GOT3 (cell line): ENCODE measurements around the gene LRRC3B.
"Not testable (repeated sequence)": the region's sequence is repeated elsewhere in the genome, so short reads cannot be mapped to it uniquely, and the experiment has no call there.

Experiments
- DNase-seq: peaks from one replicate; lab custom pipeline; 2025; ENCODE audit warnings: mixed read lengths; lab: John Stamatoyannopoulos, UW

The LRRC3B gene

GRCh38 chr3:26622621-26623418 lies at the start of gene LRRC3B:
Gene LRRC3B, plus strand, starts transcription at chr3:26622772. Its CDS starts 86,901 bp downstream, at chr3:26709673.
- DNase-seq: no peak

- no peak for DNase-seq
Observed at GRCh38 chr3:26574766-26575165, 47.8 kb upstream of the LRRC3B start.

- no peak for DNase-seq
Observed at GRCh38 chr3:26579116-26579515, 43.5 kb upstream of the LRRC3B start.

GRCh38 chr3:26587571-26587970 lies 35.0 kb upstream of the LRRC3B start:
- no peak for DNase-seq

- DNase-seq: no peak
Observed at GRCh38 chr3:26588931-26589330, 33.6 kb upstream of the LRRC3B start.

- DNase-seq: no peak
Observed at GRCh38 chr3:26589678-26590077, 32.9 kb upstream of the LRRC3B start.

- no peak for DNase-seq
Observed at GRCh38 chr3:26590919-26591484, 31.6 kb upstream of the LRRC3B start.

GRCh38 chr3:26591926-26592325 lies 30.6 kb upstream of the LRRC3B start:
- DNase-seq: no peak

- DNase-seq: no peak
Observed at GRCh38 chr3:26592451-26592850, 30.1 kb upstream of the LRRC3B start.

GRCh38 chr3:26596335-26596734 lies 26.2 kb upstream of the LRRC3B start:
- no peak for DNase-seq

- DNase-seq: not testable (repeated sequence)
Observed at GRCh38 chr3:26603311-26603710, 19.3 kb upstream of the LRRC3B start.

- DNase-seq: not testable (repeated sequence)
Observed at GRCh38 chr3:26603771-26604170, 18.8 kb upstream of the LRRC3B start.

- DNase-seq: no peak
Observed at GRCh38 chr3:26614006-26614685, 8.4 kb upstream of the LRRC3B start.

- no peak for DNase-seq
Observed at GRCh38 chr3:26621176-26621575, 1.4 kb upstream of the LRRC3B start.

- no peak for DNase-seq
Observed at GRCh38 chr3:26621906-26622620, 509 bp upstream of the LRRC3B start.

- no peak for DNase-seq
Observed at GRCh38 chr3:26623419-26624208, 1.0 kb downstream of the LRRC3B start.

GRCh38 chr3:26624209-26624765 lies 1.7 kb downstream of the LRRC3B start:
- DNase-seq: no peak

- no peak for DNase-seq
Observed at GRCh38 chr3:26625187-26625586, 2.6 kb downstream of the LRRC3B start.

GRCh38 chr3:26627080-26627479 lies 4.5 kb downstream of the LRRC3B start:
- no peak for DNase-seq

- no peak for DNase-seq
Observed at GRCh38 chr3:26628915-26629314, 6.3 kb downstream of the LRRC3B start.

- no peak for DNase-seq
Observed at GRCh38 chr3:26630669-26631389, 8.3 kb downstream of the LRRC3B start.
